Glutamatergic neuron (in vitro differentiated cells): ENCODE data around the gene ANAPC10. TPM values are rescaled to one million over a fixed set of nuclear protein-coding genes. Genes with fewer than 3 reads are reported as not detected.

ENCODE experiments used
- DNase-seq: peaks from one replicate; pipeline ENCODE4 v3.0.0; 2022
- H3K27ac Mint-ChIP-seq: one replicate; pipeline ENCODE4 v1.8.0; 2020; ENCODE audit warnings: mild to moderate bottlenecking, mixed read lengths, inconsistent platforms; ENCODE audit not compliant: unreplicated experiment
- H3K27me3 Mint-ChIP-seq: one replicate; pipeline ENCODE4 v1.8.0; 2020; ENCODE audit warnings: mild to moderate bottlenecking, moderate library complexity, mixed read lengths, inconsistent platforms; ENCODE audit not compliant: unreplicated experiment
- H3K36me3 Mint-ChIP-seq: one replicate; pipeline ENCODE4 v1.8.0; 2020; ENCODE audit warnings: mild to moderate bottlenecking, mixed read lengths, inconsistent platforms; ENCODE audit not compliant: unreplicated experiment
- H3K4me1 Mint-ChIP-seq: one replicate; pipeline ENCODE4 v1.8.0; 2020; ENCODE audit warnings: mild to moderate bottlenecking, low read depth, mixed read lengths, inconsistent platforms; ENCODE audit not compliant: unreplicated experiment
- H3K4me3 Mint-ChIP-seq: one replicate; pipeline ENCODE4 v1.8.0; 2020; ENCODE audit warnings: mild to moderate bottlenecking, mixed read lengths, inconsistent platforms; ENCODE audit not compliant: unreplicated experiment
- H3K9me3 Mint-ChIP-seq: one replicate; pipeline ENCODE4 v1.8.0; 2020; ENCODE audit warnings: mild to moderate bottlenecking, moderate library complexity, mixed read lengths, inconsistent platforms; ENCODE audit not compliant: unreplicated experiment
- CTCF ChIP-seq: fragments of 200-600 bp; sonication (generic); IDR thresholded peaks from one replicate; pipeline ENCODE4 v1.5.0; 2021; ENCODE audit not compliant: partially characterized antibody, unreplicated experiment
- total RNA-seq: library from RNA; stranded (reverse); fragmentation: NEBNext Ultra II Directional; extraction: Animal tissue kit (Norgen Biotek cat#: 25700); gene quantifications from one replicate; pipeline ENCODE4 v1.2.1, GENCODE V29; 2021; ENCODE audit not compliant: unreplicated experiment

Gene ANAPC10
- total RNA-seq, 1 donor from 2014 or later = 16.2 TPM

DNA sequence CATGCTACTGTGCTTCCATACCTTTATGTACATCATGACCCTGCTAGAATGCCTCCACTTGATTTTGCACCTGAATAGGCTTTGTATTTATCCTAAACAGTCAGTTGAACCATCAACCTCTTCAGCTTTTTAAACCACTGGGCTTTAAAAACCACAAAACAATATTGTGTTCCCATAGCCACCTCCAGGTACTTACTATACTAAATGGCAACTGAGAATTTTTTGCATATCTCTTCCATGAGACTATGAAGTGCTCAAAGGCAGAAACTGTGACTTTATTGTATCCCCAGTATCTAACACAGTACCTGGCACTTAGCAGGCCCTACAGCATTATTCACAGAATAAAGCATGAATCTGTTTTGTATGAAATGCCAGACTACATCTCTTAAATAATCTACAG lies 39.7 kb downstream of the ANAPC10 start:
- no peaks in the 10 kb centered on the region for H3K4me1 Mint-ChIP-seq
- TF ChIP-seq CTCF = no peak
- no peaks in the 10 kb centered on the region for H3K27me3 Mint-ChIP-seq
- no peak for DNase-seq
- peaks cover 4% of the 10 kb centered on the region for H3K9me3 Mint-ChIP-seq
- no peak overlapping the region for H3K27ac Mint-ChIP-seq
- no peak overlapping the region for H3K4me3 Mint-ChIP-seq
- no peaks in the 10 kb centered on the region for H3K36me3 Mint-ChIP-seq

GRCh38 chr4:145056325-145057130 lies 41.5 kb downstream of the ANAPC10 start:
- DNase-seq = no peak
- no peak for TF ChIP-seq CTCF
- Mint-ChIP-seq H3K4me3 (no peak overlapping the region), H3K36me3 (no peaks in the 10 kb centered on the region), H3K9me3 (peaks cover 4% of the 10 kb centered on the region), H3K4me1 (no peaks in the 10 kb centered on the region), H3K27ac (no peak overlapping the region), H3K27me3 (no peaks in the 10 kb centered on the region)

- H3K36me3 Mint-ChIP-seq = no peaks in the 10 kb centered on the region
- H3K4me3 Mint-ChIP-seq = no peak overlapping the region
- H3K27ac Mint-ChIP-seq = no peak overlapping the region
These were observed 42.3 kb downstream of the ANAPC10 start for GRCh38 chr4:145055533-145056257.

GRCh38 chr4:145049241-145049640 lies 48.8 kb downstream of the ANAPC10 start:
- Mint-ChIP-seq H3K4me1 (no peaks in the 10 kb centered on the region), H3K9me3 (no peaks in the 10 kb centered on the region), H3K4me3 (no peak overlapping the region), H3K27ac (no peak overlapping the region), H3K27me3 (no peaks in the 10 kb centered on the region), H3K36me3 (peaks cover 9% of the 10 kb centered on the region)
- DNase-seq = no peak
- no peak for TF ChIP-seq CTCF

More at GRCh38 chr4:145055533-145056257, 42.3 kb downstream of the ANAPC10 start:
- Mint-ChIP-seq H3K27me3 (no peaks in the 10 kb centered on the region), H3K4me1 (no peaks in the 10 kb centered on the region), H3K9me3 (peaks cover 4% of the 10 kb centered on the region)
- TF ChIP-seq CTCF = no peak
- no peak for DNase-seq

DNA sequence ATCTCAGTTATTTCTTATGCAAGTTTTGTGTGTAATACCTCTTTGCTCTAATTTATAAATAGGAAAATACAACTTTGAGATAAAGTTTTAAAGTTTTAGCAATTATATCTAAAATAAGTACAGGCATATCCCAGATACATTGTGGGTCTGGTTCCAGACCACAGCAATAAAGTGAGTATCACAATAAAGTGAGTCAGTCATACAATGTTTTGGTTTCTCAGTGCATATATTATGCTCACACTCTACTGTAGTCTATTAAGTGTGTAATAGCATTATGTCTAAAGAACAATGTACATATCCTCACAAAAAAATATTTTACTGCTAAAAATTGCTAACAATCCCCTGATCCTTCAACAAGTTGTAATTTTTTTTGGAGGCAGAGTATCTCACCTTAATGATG lies 49.2 kb downstream of the ANAPC10 start:
- H3K27ac Mint-ChIP-seq = no peak overlapping the region
- no peaks in the 10 kb centered on the region for H3K27me3 Mint-ChIP-seq
- no peaks in the 10 kb centered on the region for H3K9me3 Mint-ChIP-seq
- H3K4me1 Mint-ChIP-seq = no peaks in the 10 kb centered on the region
- H3K4me3 Mint-ChIP-seq = no peak overlapping the region
- no peak for DNase-seq
- peaks cover 9% of the 10 kb centered on the region for H3K36me3 Mint-ChIP-seq
- TF ChIP-seq CTCF = no peak
